GM19467 (cell line): Measurements from ENCODE around the gene PRDX6.
"Not testable (repeated sequence)": the region's sequence is repeated elsewhere in the genome, so short reads cannot be mapped to it uniquely, and the experiment has no call there.

Experiments
- ATAC-seq: cut with Tn5 transposase; IDR thresholded peaks from one replicate; pipeline ENCODE4 v1.9.1; 2021; ENCODE audit warnings: mild to moderate bottlenecking, moderate library complexity; ENCODE audit not compliant: unreplicated experiment

PRDX6 gene

GRCh38 chr1:173477286-173478093 is at the start of gene PRDX6:
PRDX6 (plus strand) TSS chr1:173477335; CDS start chr1:173477398, 63 bp downstream.
- peak; percentile 42 for ATAC-seq

- ATAC-seq = peak; percentile 55
Observed at GRCh38 chr1:173429471-173430402, 47.4 kb upstream of the PRDX6 start.

GRCh38 chr1:173430677-173431303 is 46.3 kb upstream of the PRDX6 start:
- ATAC-seq = no peak

GRCh38 chr1:173431304-173432045 is 45.7 kb upstream of the PRDX6 start:
- ATAC-seq = peak; percentile 63

- no peak for ATAC-seq
Observed at GRCh38 chr1:173432331-173432730, 44.8 kb upstream of the PRDX6 start.

- no peak for ATAC-seq
Observed at GRCh38 chr1:173433751-173434326, 43.3 kb upstream of the PRDX6 start.

- ATAC-seq = no peak
Observed at GRCh38 chr1:173436841-173437428, 40.2 kb upstream of the PRDX6 start.

- ATAC-seq = no peak
Observed at GRCh38 chr1:173438675-173439074, 38.5 kb upstream of the PRDX6 start.

GRCh38 chr1:173440430-173440829 is 36.7 kb upstream of the PRDX6 start:
- ATAC-seq = no peak

- ATAC-seq = no peak
Observed at GRCh38 chr1:173444757-173445156, 32.4 kb upstream of the PRDX6 start.

- no peak for ATAC-seq
Observed at GRCh38 chr1:173445164-173445563, 32.0 kb upstream of the PRDX6 start.

GRCh38 chr1:173445656-173446055 is 31.5 kb upstream of the PRDX6 start:
- ATAC-seq = no peak

GRCh38 chr1:173447224-173447623 is 29.9 kb upstream of the PRDX6 start:
- ATAC-seq = no peak

- ATAC-seq = no peak
Observed at GRCh38 chr1:173448945-173449344, 28.2 kb upstream of the PRDX6 start.

GRCh38 chr1:173451981-173452380 is 25.2 kb upstream of the PRDX6 start:
- ATAC-seq = no peak

GRCh38 chr1:173453982-173454381 is 23.2 kb upstream of the PRDX6 start:
- no peak for ATAC-seq

- no peak for ATAC-seq
Observed at GRCh38 chr1:173454966-173455524, 22.1 kb upstream of the PRDX6 start.

- ATAC-seq = no peak
Observed at GRCh38 chr1:173459885-173460284, 17.2 kb upstream of the PRDX6 start.

GRCh38 chr1:173462666-173463065 is 14.5 kb upstream of the PRDX6 start:
- not testable (repeated sequence) for ATAC-seq
